Activated T-helper 1 cell treated with anti-CD3 and anti-CD28 coated beads, Interleukin-12 subunit alpha, Interleukin-12 subunit beta, Interleukin-2, Interleukin-4 antibody, amounts not matched to agents 30 ng/mL and 10 ng/mL and 1 ng/mL, durations not matched to agents 14 hours and 24 hours and 36 hours (primary cell): ENCODE data around the gene JCAD. TPM values are rescaled to one million over a fixed set of nuclear protein-coding genes. Genes with fewer than 3 reads are reported as not detected.
A peak's percentile ranks its signal among the peaks of the same experiment; 100 is the strongest.
"Not testable (repeated sequence)": the region's sequence is repeated elsewhere in the genome, so short reads cannot be mapped to it uniquely, and the experiment has no call there.

Source experiments
- DNase-seq: peaks from one replicate; pipeline ENCODE4 v3.0.0; 2021; ENCODE audit warnings: low spot score
- H3K27ac Mint-ChIP-seq: one replicate; pipeline ENCODE4 v1.8.0; 2021; ENCODE audit warnings: mild to moderate bottlenecking, mixed read lengths
- H3K27me3 Mint-ChIP-seq: one replicate; pipeline ENCODE4 v1.8.0; 2022; ENCODE audit warnings: mild to moderate bottlenecking, moderate library complexity, mixed read lengths; ENCODE audit not compliant: insufficient read depth
- H3K36me3 Mint-ChIP-seq: one replicate; pipeline ENCODE4 v1.8.0; 2021; ENCODE audit warnings: low read depth, mixed read lengths
- H3K4me1 Mint-ChIP-seq: one replicate; pipeline ENCODE4 v1.8.0; 2021; ENCODE audit warnings: low read depth, mixed read lengths
- H3K4me3 Mint-ChIP-seq: one replicate; pipeline ENCODE4 v1.8.0; 2021; ENCODE audit warnings: mild to moderate bottlenecking, moderate library complexity, mixed read lengths
- H3K9me3 Mint-ChIP-seq: one replicate; pipeline ENCODE4 v1.8.0; 2021; ENCODE audit warnings: mixed read lengths
- intact Hi-C: fragments of 100-400 bp; cut with micrococcal nuclease; formaldehyde crosslinking; loops from one replicate; pipeline ENCODE4 v1.15.1; 2024
- total RNA-seq: library from RNA; stranded (reverse); gene quantifications from 2 replicates; pipeline ENCODE4 v1.2.3, GENCODE V29; 2022

The JCAD gene, protein sequence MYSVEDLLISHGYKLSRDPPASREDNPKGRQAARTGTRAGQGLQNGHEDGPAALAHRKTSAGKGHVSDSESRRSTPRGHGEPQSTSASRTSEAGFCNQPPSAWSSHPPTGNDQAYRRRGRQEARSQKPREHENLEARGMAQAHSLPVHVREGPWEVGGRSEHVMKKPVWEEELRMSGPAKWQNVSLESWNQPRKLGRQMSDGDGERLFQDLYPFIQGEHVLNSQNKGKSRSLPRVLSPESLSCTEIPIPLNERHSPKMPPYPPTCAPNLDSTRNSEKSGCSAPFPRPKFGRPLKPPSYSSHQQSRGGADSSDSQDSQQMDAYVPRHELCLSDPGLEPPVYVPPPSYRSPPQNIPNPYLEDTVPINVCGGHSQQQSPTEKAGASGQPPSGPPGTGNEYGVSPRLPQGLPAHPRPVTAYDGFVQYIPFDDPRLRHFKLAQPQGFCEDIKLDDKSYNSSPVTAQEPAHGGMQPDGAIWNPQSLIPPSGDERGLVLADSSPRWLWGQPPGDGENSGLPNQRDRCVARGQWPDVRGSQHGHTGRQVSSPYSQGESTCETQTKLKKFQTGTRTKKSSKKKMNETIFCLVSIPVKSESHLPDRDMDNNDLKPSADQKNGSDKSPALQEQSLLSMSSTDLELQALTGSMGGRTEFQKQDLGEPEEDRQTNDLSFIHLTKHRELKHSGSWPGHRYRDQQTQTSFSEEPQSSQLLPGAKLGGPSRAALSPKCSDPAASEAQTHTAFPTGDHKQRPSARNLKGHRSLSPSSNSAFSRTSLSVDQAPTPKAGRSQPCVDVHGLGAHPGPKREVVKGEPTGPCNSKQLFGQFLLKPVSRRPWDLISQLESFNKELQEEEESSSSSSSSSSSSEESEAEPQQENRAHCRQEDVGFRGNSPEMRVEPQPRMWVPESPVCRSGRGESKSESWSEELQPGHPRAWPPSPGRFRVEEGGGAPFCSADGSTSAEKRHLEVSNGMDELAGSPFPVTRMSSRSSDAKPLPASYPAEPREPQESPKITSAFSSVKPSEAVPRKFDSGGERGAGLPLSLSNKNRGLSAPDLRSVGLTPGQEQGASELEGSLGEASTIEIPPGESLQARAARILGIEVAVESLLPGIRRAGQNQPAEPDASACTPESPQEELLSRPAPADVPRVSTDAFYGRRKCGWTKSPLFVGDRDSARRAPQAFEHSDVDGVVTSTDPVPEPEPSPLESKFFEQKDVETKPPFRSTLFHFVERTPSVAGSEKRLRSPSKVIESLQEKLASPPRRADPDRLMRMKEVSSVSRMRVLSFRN (N-terminal part only)
- total RNA-seq: 0.15 and 0.31 TPM in 2 replicates

DNA sequence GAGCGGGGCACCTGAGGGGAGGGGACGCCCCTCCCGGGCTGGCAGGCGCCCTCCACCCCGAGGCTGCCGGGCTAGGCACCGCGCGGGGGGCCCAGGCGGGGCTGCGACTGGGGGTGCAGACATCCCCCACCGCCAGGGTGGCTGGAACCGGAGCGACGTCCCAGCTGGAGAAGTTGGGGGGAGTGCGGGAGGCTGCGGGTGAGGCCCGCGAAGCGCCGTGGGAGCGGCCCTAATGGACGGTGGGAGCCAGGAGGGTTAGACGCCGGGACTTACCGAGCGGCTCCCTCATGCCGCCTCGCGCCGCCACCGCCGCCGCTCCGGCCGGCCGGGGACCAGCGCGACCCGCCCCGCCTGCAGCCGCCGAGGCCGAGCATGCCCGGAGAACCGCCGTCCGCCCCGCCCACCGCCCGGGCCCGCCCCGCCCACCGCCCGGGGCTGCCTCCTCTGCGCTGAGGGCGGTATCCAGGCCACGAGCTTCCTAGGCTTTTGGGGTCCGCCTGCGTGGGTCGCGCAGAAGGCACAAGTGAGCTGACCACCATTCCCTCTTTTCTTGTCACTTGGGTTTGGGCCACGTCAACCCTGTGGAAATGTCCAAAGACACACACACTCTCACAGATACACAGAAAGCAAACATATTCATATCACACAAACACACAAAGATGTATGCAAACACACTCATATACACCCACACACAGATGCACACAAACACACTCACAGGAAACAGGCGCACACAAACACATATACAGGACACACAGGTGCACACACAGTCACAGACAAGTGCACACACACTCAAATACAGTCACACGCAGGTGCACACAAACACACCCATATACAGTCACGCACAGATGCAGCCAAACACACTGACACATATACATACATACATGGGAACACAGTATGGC, at the start of gene JCAD:
TSS of gene JCAD (minus strand) at position 378 of the 899 bp plus-strand sequence. CDS start 11,774 bp downstream, outside the sequence.
- H3K4me1 Mint-ChIP-seq: peaks cover 12% of the 10 kb centered on the region
- H3K9me3 Mint-ChIP-seq: no peaks in the 10 kb centered on the region
- H3K4me3 Mint-ChIP-seq: peak within 1 kb of the TSS; percentile 69
- intact Hi-C loops: loop anchor here (1.0 to 5.0 kb wide), 2 partner anchors 32 to 57 kb away; no protein-coding TSS in a partner anchor
- no peak within 1 kb of the TSS for H3K27ac Mint-ChIP-seq
- DNase-seq: peak; percentile 48
- H3K27me3 Mint-ChIP-seq: peaks cover 76% of the 10 kb centered on the region
- H3K36me3 Mint-ChIP-seq: no peaks in the 10 kb centered on the region

DNA sequence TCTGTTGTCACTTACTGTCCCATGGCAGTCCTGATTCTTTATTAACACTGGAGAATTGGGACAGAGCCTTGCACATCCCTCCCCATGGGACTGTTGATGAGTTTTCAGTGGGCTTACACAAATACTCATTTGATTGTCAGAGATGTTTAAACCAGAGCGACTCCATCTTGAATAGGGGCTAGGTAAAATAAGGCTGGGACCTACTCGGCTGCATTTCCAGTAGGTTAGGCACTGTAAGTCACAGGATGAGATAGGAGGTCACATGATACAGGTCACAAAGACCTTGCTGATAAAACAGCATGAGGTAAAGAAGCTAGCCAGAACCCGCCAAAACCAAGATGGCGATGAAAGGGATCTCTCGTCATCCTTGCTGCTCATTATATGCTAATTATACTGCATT, 47.6 kb upstream of the JCAD start:
- intact Hi-C loops: no loop called here
- no peaks in the 10 kb centered on the region for H3K36me3 Mint-ChIP-seq
- H3K27me3 Mint-ChIP-seq: peaks cover 22% of the 10 kb centered on the region
- no peak overlapping the region for H3K4me3 Mint-ChIP-seq
- no peaks in the 10 kb centered on the region for H3K4me1 Mint-ChIP-seq
- no peak overlapping the region for H3K27ac Mint-ChIP-seq
- H3K9me3 Mint-ChIP-seq: no peaks in the 10 kb centered on the region
- DNase-seq: no peak

DNA sequence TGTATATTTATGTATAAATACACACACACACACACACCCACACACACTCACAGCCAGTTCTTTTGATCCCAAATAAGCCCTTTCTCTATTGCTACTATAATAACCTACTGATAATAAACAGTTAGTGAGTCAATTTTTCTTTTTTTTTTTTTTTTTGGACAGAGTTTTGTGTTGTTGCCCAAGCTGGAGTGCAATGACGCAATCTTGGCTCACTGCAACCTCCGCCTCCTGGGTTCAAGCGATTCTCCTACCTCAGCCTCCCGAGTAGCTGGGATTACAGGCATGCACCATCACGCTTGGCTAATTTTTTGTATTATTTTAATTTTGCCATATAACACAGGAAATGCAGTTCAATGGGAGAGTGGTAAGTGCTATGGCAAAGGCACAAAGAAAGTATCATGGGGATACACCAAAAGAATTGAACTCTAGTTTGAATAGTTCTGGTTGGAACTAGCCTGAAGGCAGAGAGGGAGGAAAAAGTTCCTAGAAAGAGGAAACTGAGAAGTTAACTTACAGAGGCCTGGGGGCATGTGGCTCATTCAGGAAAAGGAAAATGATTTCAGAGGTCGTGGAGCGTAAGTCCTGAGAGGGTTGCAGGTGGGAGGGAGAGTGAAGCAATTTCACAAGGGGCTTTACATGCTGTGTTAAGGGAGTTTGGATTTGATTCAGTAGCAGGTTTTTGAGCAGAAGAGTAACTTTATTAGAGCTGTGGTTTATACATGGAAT, 44.4 kb upstream of the JCAD start:
- intact Hi-C loops: no loop called here
- Mint-ChIP-seq H3K27ac (no peak overlapping the region), H3K9me3 (no peaks in the 10 kb centered on the region), H3K4me3 (no peak overlapping the region), H3K27me3 (peaks cover 26% of the 10 kb centered on the region), H3K36me3 (no peaks in the 10 kb centered on the region), H3K4me1 (no peaks in the 10 kb centered on the region)
- DNase-seq: no peak

DNA sequence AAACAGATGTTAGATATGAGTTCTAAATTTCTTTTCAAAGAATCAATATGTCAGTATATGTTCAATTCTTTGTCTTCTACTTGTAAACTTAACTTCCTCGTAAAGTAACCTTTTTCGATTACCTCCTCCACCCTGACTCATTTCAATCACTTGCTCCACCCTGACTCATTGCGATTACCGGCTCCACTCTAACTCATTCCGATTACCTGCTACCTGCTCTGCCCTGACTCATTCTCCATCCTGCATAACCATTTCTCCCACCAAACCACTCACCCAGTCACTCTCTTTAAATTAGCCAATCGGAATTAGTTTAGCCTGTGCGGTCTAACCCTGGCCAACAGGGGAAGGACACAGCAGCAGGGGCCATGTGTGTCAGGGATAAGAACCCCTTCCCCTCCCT, 40.3 kb upstream of the JCAD start:
- DNase-seq, intact Hi-C loops, H3K27ac Mint-ChIP-seq, H3K36me3 Mint-ChIP-seq, H3K4me1 Mint-ChIP-seq, H3K4me3 Mint-ChIP-seq, H3K9me3 Mint-ChIP-seq: not testable (repeated sequence)
- peaks cover 45% of the 10 kb centered on the region for H3K27me3 Mint-ChIP-seq

DNA sequence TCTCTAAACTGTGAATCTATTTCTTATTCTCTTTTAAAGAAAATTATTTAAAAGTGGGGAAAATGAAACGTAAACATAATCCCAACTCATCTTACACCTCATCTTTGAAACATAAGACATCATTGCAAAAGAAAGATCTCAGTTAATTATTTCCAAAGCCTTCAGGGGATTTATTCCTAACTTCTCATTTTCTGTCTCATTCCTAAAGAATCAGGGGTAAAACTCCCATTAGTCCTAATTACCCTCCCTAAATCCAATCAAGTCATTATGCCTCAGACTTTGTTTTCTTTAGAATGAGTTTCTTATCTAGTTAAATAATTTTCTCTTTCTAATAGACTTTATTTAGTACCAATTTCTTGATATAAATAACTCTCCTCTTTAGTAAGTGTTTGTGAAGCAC, 39.7 kb upstream of the JCAD start:
- no peaks in the 10 kb centered on the region for H3K36me3 Mint-ChIP-seq
- no peaks in the 10 kb centered on the region for H3K9me3 Mint-ChIP-seq
- peaks cover 46% of the 10 kb centered on the region for H3K27me3 Mint-ChIP-seq
- intact Hi-C loops: no loop called here
- H3K4me3 Mint-ChIP-seq: no peak overlapping the region
- no peak for DNase-seq
- no peaks in the 10 kb centered on the region for H3K4me1 Mint-ChIP-seq
- H3K27ac Mint-ChIP-seq: no peak overlapping the region

DNA sequence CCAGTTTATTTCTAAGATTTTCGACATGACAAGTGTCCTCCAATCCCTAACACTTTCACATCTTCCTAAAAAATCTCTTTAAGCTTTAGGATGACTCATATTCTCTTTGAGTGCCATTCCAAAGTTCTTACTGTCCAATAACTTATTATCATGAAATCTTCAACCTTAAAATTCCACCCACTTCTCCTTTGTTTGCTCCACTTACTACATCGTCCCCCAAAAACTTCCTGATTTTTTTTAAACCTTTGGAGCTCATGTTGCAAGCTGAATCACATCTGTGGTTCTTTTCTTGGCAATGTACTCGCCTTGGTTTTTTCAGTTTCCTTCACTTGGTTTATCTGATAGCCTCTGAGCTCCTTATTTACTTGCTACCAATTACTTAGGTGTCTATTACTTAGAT, 39.2 kb upstream of the JCAD start:
- Mint-ChIP-seq H3K4me1 (no peaks in the 10 kb centered on the region), H3K36me3 (no peaks in the 10 kb centered on the region), H3K9me3 (no peaks in the 10 kb centered on the region), H3K4me3 (no peak overlapping the region), H3K27ac (no peak overlapping the region), H3K27me3 (peaks cover 41% of the 10 kb centered on the region)
- intact Hi-C loops: no loop called here
- no peak for DNase-seq

DNA sequence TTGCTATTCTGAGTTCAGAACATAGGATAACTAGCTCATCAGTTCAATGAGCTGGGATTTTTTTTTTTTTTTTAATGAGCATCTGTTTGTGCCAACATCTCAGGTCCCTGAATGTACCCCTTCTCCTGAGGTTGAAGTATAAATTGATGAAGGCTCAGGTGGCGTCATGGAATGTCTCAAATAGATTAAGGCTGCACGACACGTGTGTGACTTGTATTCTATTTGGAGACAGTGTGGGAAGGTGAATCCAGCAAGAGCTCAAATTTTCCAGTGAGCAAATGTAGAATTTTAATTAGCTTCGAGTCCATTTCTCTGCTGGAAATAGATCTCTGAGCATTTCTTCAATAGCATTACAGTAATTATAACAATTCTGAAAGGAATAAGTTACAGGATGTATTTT, 37.2 kb upstream of the JCAD start:
- intact Hi-C loops: no loop called here
- H3K4me3 Mint-ChIP-seq: no peak overlapping the region
- no peak overlapping the region for H3K27ac Mint-ChIP-seq
- H3K27me3 Mint-ChIP-seq: peaks cover 35% of the 10 kb centered on the region
- no peaks in the 10 kb centered on the region for H3K4me1 Mint-ChIP-seq
- no peaks in the 10 kb centered on the region for H3K36me3 Mint-ChIP-seq
- no peaks in the 10 kb centered on the region for H3K9me3 Mint-ChIP-seq
- no peak for DNase-seq

DNA sequence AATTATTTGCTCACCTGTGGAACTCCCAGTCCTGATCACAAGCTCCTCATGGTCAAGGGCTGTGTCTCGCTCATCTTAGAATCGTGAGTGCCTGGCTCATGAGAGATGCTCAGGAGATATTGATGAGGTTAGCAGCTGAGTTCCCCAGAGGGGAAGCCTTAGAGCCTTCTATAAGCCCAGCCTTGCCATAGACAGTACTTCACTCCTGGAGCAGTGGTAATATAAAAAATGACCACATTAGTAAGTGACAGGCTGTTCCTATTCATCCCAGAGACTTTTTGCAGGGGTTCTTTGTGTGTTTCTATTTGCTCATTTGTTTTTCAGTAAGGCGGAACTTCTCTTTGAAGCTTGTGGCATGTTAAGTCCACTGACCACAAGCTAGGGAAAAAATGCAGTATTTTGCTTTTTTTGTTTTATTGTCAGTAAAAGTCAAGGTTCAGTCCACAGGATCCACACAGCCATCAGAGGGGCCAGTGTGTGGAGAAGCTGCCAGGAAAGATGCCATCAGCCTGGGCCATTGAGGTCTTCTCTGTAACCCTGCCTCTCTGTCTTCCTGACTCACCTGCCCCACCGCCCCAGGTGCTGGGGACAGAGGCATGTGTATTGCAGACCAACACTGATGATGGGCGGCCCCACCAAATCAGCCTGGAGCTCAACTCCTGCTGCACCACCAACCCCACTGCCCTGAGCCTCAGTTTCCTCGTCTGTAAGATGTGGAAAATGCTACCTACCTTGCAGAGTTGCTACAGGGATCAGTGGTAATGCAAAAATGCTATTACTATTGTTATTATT, 36.4 kb upstream of the JCAD start:
- no peak for DNase-seq
- intact Hi-C loops: no loop called here
- Mint-ChIP-seq H3K9me3 (no peaks in the 10 kb centered on the region), H3K27ac (no peak overlapping the region), H3K27me3 (peaks cover 35% of the 10 kb centered on the region), H3K36me3 (no peaks in the 10 kb centered on the region), H3K4me3 (no peak overlapping the region), H3K4me1 (no peaks in the 10 kb centered on the region)

DNA sequence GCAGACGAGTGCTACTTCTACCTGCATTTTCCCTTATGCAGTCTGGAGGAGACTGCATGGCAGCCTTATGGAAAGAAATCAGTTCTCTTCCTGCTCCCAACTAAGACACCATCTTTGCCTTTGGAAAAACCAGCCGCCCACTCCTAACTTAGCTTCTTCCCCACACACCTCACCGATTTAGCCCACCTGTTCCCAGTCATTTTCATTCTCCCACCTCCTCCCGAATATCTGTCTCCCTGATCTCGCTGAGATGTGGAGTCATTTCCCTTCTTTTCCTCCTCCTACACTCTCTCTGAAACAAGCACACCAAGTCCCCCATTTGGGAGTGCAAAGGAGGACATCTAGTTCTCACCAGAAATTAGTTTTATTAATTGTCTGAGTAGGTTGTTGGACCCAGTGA, 35.2 kb upstream of the JCAD start:
- no peak for DNase-seq
- Mint-ChIP-seq H3K27ac (no peak overlapping the region), H3K27me3 (peaks cover 33% of the 10 kb centered on the region), H3K9me3 (no peaks in the 10 kb centered on the region), H3K4me1 (no peaks in the 10 kb centered on the region), H3K4me3 (no peak overlapping the region), H3K36me3 (no peaks in the 10 kb centered on the region)
- intact Hi-C loops: no loop called here

DNA sequence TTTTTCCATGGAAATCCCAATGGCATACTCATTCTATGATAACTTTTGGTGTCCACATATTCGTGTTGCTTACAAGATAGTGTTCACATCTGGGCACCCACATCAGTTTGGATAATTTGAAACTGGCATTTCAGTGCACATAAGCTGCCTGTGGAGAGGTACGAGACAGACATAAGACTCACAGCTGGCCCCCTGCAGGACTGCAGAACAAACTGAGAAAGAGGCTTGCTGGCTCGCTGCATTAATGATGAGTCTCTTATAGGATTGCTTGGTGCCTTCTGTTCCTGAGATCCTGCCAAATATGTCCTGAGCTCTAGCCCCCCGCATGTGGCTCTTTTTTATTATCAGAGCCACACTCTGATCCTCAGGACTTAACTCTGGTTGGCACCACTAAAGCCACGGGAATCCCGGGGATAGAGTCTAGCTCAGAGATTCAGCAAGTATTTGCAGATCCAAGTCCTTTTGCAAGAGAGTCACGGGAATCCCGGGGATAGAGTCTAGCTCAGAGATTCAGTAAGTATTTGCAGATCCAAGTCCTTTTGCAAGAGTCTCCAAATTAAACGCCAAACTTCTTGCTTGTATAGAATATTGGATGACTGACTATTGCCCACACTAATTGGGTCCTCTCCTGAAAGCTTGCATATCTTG, 34.0 kb upstream of the JCAD start:
- H3K27ac Mint-ChIP-seq: no peak overlapping the region
- H3K4me1 Mint-ChIP-seq: no peaks in the 10 kb centered on the region
- H3K9me3 Mint-ChIP-seq: no peaks in the 10 kb centered on the region
- H3K4me3 Mint-ChIP-seq: no peak overlapping the region
- peaks cover 35% of the 10 kb centered on the region for H3K27me3 Mint-ChIP-seq
- no peaks in the 10 kb centered on the region for H3K36me3 Mint-ChIP-seq
- intact Hi-C loops: no loop called here
- no peak for DNase-seq
